NCI-H1436 treated with DMSO at 0.1 percent for 48 hours (cell line): ENCODE data around the gene CYB561D1.
"Not testable (repeated sequence)": the region's sequence is repeated elsewhere in the genome, so short reads cannot be mapped to it uniquely, and the experiment has no call there.

Experiments used
- DNase-seq: peaks from one replicate; lab custom pipeline; 2025; lab: John Stamatoyannopoulos, UW

The CYB561D1 gene, protein sequence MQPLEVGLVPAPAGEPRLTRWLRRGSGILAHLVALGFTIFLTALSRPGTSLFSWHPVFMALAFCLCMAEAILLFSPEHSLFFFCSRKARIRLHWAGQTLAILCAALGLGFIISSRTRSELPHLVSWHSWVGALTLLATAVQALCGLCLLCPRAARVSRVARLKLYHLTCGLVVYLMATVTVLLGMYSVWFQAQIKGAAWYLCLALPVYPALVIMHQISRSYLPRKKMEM

DNA sequence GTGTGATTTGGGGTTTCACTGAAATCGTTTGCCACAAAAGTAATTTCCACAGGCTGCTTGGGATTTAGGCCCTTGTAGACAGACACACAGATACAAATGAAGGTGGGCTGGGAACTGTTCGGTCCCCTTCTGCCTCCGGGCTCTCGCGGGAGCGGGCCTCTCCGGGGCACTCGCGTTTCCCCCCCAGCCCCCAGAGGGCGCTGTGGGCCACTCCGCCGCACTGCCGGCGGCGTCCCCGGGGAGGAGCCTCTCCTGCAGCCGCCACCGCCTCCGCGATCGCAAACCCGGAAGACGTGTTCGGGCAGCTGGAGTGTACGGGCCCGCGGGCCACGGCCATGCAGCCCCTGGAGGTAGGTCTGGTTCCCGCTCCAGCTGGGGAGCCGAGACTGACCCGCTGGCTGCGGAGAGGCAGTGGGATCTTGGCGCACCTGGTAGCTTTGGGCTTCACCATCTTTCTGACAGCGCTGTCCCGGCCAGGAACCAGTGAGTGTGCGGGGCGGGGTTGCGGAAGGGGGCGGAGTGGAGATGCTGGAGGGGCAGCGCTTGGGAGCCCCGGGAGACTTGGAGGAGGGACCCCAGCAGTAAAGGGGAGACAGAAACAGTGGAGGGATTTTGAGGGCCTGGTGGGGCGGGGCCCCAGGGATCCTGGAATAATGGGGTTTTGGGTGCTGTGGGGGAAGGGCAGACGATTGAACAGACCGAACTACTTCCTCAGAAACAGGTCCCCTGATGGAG, at the start of gene CYB561D1:
CYB561D1 (plus strand) TSS at position 290 of the 735 bp plus-strand sequence; CDS start at position 336, 46 bp downstream.
- no peak for DNase-seq

- no peak for DNase-seq
Observed at GRCh38 chr1:109444346-109444745, 49.5 kb upstream of the CYB561D1 start.

GRCh38 chr1:109445949-109446695, 47.8 kb upstream of the CYB561D1 start:
- not testable (repeated sequence) for DNase-seq

- DNase-seq: no peak
Observed at GRCh38 chr1:109447524-109447923, 46.4 kb upstream of the CYB561D1 start.

GRCh38 chr1:109454497-109455133, 39.3 kb upstream of the CYB561D1 start:
- DNase-seq: no peak

DNA sequence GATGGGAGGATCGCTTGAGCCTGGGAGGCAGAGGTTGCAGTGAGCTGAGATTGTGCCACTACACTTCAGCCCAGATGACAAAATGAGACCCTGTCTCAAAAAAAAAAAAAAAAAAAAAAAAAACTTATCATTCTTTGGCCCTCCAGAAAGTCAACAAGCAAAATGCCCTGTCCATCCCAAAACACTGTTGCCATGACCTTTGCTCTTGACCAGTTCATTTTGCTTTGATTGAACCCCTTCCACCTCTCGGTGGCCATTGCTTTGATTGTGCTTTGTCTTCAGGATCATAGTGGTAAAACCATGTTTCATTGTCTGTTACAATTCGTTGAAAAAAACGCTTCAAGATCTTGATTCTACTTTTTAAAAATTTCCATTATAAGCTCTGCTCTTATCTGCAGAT, 36.1 kb upstream of the CYB561D1 start:
- no peak for DNase-seq

- no peak for DNase-seq
Observed at GRCh38 chr1:109466125-109466451, 27.8 kb upstream of the CYB561D1 start.

- DNase-seq: no peak
Observed at GRCh38 chr1:109466452-109467300, 27.2 kb upstream of the CYB561D1 start, which contains the start of gene SYPL2. Gene SYPL2 (plus strand): TSS chr1:109466546. CDS start chr1:109466844, 298 bp downstream.

- DNase-seq: no peak
Observed at GRCh38 chr1:109467301-109467777, 26.6 kb upstream of the CYB561D1 start.

GRCh38 chr1:109468061-109468460, 25.8 kb upstream of the CYB561D1 start:
- no peak for DNase-seq

DNA sequence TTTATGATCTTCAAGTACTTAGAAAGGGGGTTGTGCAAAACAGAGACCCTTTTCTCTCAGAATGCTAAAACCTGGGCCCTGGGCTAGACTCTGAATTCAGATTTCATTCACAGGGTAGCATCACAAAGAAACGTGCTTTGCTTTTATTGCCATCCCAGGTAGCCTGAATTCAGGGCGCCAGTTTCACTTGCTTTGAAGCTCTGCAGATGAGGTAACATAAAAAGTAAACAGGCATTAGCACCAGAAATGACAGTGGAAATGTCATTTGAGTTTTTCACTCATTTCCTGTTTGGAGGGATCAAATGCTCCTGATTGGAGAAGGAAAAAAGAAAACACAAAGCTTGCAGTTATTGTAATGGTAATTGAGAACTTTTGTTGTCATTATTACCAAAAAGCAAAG, 25.0 kb upstream of the CYB561D1 start:
- no peak for DNase-seq

- DNase-seq: no peak
Observed at GRCh38 chr1:109470245-109470644, 23.6 kb upstream of the CYB561D1 start.

DNA sequence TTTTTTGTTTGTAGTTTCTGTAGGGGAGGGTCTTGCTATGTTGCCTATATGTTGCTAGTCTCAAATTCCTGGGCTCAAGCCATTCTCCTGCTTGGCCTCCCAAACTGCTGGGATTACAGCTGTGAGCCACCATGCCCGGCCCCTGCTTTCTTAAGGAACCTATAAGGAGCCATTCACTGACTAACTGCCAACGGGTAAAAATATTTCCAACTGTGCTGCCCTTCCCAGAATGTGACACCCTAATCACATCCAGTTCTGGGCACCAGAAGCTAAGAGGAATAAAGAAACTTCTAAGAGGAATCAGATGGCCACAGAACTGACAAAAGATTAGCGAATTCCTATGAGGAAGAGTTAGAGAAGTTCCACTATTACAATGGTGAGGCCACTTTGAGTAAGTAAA, 21.1 kb upstream of the CYB561D1 start:
- no peak for DNase-seq

DNA sequence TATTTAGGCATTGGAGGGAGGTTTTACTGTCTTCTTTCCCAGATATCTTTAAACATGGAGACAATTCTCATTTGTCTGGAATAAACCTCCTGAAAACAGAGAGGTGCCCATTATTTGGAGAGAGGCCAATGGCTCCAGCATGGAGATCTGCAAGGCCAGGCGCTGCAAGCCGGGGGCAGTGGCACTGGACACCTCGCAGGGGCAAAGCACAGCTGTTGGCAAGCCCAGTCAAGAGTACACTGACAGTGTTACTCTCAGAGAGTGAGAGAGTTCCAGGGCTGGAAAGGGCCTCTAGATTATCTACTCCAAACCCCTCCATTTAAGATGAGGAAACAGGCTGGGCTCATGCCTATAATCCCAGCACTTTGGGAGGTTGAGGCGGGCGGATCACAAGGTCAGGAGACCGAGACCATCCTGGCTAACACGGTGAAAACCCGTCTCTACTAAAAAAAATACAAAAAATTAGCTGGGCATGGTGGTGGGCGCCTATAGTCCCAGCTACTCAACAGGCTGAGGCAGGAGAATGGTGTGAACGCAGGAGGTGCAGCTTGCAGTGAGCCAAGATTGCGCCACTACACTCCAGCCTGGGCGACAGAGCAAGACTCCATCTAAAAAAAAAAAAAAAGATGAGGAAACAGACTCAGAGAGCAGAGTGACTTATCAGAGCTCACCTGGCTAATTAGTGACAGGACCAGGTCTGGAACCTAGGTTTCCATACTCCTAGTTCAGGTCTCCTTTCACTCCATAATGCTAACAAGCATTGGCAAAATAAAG, 20.4 kb upstream of the CYB561D1 start:
- not testable (repeated sequence) for DNase-seq

DNA sequence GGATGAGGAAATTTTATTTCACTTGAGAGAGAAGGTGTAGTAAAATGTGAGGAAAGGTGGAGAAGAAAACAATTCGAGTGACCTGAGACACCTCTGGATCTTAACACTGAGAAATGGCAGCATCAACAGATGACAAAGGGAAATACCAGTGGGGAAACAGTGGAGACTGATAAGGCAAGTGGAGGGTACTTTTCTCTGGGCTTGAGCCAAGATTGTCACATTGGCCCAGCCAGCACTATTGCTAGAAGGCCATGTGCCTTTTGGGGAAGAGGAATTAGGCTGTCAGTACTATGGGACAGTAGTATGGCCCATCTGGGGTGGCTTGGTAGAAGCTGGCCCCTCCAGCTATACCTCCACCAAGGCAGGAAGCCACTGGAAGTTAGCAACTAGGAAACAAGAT, 19.2 kb upstream of the CYB561D1 start:
- DNase-seq: no peak

- no peak for DNase-seq
Observed at GRCh38 chr1:109475261-109475660, 18.6 kb upstream of the CYB561D1 start.

GRCh38 chr1:109476825-109477224, 17.1 kb upstream of the CYB561D1 start:
- DNase-seq: no peak

DNA sequence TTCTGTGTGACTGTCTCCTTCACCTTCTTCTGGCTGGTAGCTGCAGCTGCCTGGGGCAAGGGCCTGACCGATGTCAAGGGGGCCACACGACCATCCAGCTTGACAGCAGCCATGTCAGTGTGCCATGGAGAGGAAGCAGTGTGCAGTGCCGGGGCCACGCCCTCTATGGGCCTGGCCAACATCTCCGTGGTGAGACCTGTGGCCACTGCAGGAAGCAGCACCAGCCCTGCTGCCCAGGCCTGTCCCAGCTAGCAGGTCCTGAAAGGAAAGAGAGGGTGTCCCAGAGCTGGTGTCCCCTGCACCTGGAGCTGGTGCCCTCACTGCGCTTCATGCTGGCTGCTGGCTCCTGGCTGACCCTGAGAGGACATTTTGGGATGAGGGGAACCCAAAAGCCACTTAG, 16.1 kb upstream of the CYB561D1 start:
- no peak for DNase-seq

GRCh38 chr1:109478806-109479205, 15.1 kb upstream of the CYB561D1 start:
- no peak for DNase-seq

DNA sequence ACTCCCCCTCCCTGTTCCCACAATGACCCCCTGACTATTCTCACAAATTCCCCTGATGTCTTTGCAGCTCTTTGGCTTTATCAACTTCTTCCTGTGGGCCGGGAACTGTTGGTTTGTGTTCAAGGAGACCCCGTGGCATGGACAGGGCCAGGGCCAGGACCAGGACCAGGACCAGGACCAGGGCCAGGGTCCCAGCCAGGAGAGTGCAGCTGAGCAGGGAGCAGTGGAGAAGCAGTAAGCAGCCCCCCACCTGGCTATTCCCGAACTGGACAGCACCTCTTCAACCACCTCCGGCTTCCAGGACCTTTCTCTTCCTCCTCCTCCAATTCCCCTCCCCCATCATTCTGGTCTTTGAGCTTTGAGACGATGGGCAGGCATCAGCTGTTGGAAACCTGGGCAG, 14.6 kb upstream of the CYB561D1 start:
- no peak for DNase-seq

DNA sequence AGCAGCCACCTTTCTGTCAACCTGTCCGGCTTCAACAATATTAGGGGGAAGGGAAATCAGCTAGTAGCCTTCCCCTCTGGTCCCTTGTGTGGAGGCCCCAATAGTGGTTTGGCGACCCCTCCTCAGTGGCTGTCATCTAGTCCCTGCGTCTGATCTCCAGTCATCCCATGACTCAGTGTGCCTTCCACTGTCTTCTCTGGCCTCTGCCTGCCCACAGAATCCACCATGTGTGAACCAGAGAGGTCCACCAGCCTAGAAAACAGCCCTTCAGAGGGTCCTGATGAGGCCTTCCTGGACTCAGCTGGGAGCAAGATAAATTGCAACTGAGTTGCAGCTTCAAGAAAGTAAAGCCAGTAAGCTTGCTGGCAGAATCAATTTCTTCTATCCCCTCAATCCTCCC, 14.0 kb upstream of the CYB561D1 start:
- no peak for DNase-seq
